Activated T-cell treated with anti-CD3 and anti-CD28 coated beads, Interleukin-2, amount 50 U/mL, for 4 hours (primary cell): ENCODE results near the gene HCK. TPM values are rescaled to one million over a fixed set of nuclear protein-coding genes. Genes with fewer than 3 reads are reported as not detected.

ENCODE experiments used
- ATAC-seq, 2 donors: fragments of 200-7000 bp; cut with Tn5 transposase; one replicate each; pipeline ENCODE4 v1.10.0; 2021
- DNase-seq: peaks from one replicate; pipeline ENCODE4 v3.0.0-alpha.2; 2020
- H3K27me3 Mint-ChIP-seq: one replicate; pipeline ENCODE4 v1.8.0; 2021; ENCODE audit warnings: low read depth, mixed read lengths
- H3K36me3 Mint-ChIP-seq: one replicate; pipeline ENCODE4 v1.8.0; 2022; ENCODE audit warnings: mixed read lengths; ENCODE audit not compliant: insufficient read depth
- H3K4me1 Mint-ChIP-seq: one replicate; pipeline ENCODE4 v1.8.0; 2021; ENCODE audit warnings: low read depth, mixed read lengths
- H3K4me3 Mint-ChIP-seq: one replicate; pipeline ENCODE4 v1.8.0; 2021; ENCODE audit warnings: mild to moderate bottlenecking, moderate library complexity, mixed read lengths
- H3K9me3 Mint-ChIP-seq: one replicate; pipeline ENCODE4 v1.8.0; 2021; ENCODE audit warnings: mixed read lengths
- total RNA-seq, 3 donors: library from RNA; stranded (reverse); gene quantifications; one replicate each; pipeline ENCODE4 v1.2.1, GENCODE V29; 2021

HCK gene
- under 1 TPM in 2 of 3 donors, not detected in 1; 0.13 to 0.46 TPM for total RNA-seq

GRCh38 chr20:32052090-32052777 is at the start of gene HCK:
TSS of gene HCK (plus strand) at chr20:32052242.
- Mint-ChIP-seq H3K27me3 (peaks cover 75% of the 10 kb centered on the region), H3K36me3 (no peaks in the 10 kb centered on the region), H3K4me1 (peaks cover 19% of the 10 kb centered on the region), H3K9me3 (no peaks in the 10 kb centered on the region), H3K4me3 (peak within 1 kb of the TSS; percentile 65)
- DNase-seq: no peak
- ATAC-seq: peak; percentile 63 to 65

GRCh38 chr20:32003325-32003724 is 48.7 kb upstream of the HCK start:
- Mint-ChIP-seq H3K4me3 (no peak overlapping the region), H3K4me1 (no peaks in the 10 kb centered on the region), H3K27me3 (no peaks in the 10 kb centered on the region), H3K36me3 (no peaks in the 10 kb centered on the region), H3K9me3 (no peaks in the 10 kb centered on the region)
- no peak for ATAC-seq
- no peak for DNase-seq

GRCh38 chr20:32004963-32005362 is 47.1 kb upstream of the HCK start:
- Mint-ChIP-seq H3K27me3 (no peaks in the 10 kb centered on the region), H3K4me3 (no peak overlapping the region), H3K9me3 (no peaks in the 10 kb centered on the region), H3K36me3 (no peaks in the 10 kb centered on the region), H3K4me1 (no peaks in the 10 kb centered on the region)
- DNase-seq (no peak), ATAC-seq (no peak)

GRCh38 chr20:32006053-32006452 is 46.0 kb upstream of the HCK start:
- no peak for ATAC-seq
- no peaks in the 10 kb centered on the region for H3K4me1 Mint-ChIP-seq
- H3K36me3 Mint-ChIP-seq: no peaks in the 10 kb centered on the region
- no peaks in the 10 kb centered on the region for H3K9me3 Mint-ChIP-seq
- no peak overlapping the region for H3K4me3 Mint-ChIP-seq
- DNase-seq: no peak
- H3K27me3 Mint-ChIP-seq: no peaks in the 10 kb centered on the region

GRCh38 chr20:32006841-32007786 is 44.9 kb upstream of the HCK start:
- no peaks in the 10 kb centered on the region for H3K9me3 Mint-ChIP-seq
- no peak for DNase-seq
- ATAC-seq: no peak
- H3K36me3 Mint-ChIP-seq: no peaks in the 10 kb centered on the region
- no peaks in the 10 kb centered on the region for H3K27me3 Mint-ChIP-seq
- H3K4me3 Mint-ChIP-seq: no peak overlapping the region
- no peaks in the 10 kb centered on the region for H3K4me1 Mint-ChIP-seq

GRCh38 chr20:32007787-32008616 is 44.0 kb upstream of the HCK start:
- Mint-ChIP-seq H3K4me1 (no peaks in the 10 kb centered on the region), H3K36me3 (no peaks in the 10 kb centered on the region), H3K4me3 (no peak overlapping the region), H3K27me3 (no peaks in the 10 kb centered on the region), H3K9me3 (no peaks in the 10 kb centered on the region)
- ATAC-seq (no peak), DNase-seq (no peak)

GRCh38 chr20:32009564-32009963 is 42.5 kb upstream of the HCK start:
- Mint-ChIP-seq H3K4me1 (no peaks in the 10 kb centered on the region), H3K27me3 (peaks cover 3% of the 10 kb centered on the region), H3K9me3 (no peaks in the 10 kb centered on the region), H3K36me3 (no peaks in the 10 kb centered on the region), H3K4me3 (no peak overlapping the region)
- DNase-seq: no peak
- no peak for ATAC-seq

GRCh38 chr20:32010101-32010500 is 41.9 kb upstream of the HCK start, which contains the start of gene CCM2L:
TSS of gene CCM2L (plus strand) at chr20:32010438. CDS start at chr20:32010455, 17 bp downstream.
- Mint-ChIP-seq H3K4me1 (no peaks in the 10 kb centered on the region), H3K36me3 (no peaks in the 10 kb centered on the region), H3K9me3 (no peaks in the 10 kb centered on the region), H3K27me3 (peaks cover 7% of the 10 kb centered on the region), H3K4me3 (no peak within 1 kb of the TSS)
- no peak for DNase-seq
- no peak for ATAC-seq

- no peak for ATAC-seq
- H3K9me3 Mint-ChIP-seq: no peaks in the 10 kb centered on the region
- DNase-seq: no peak
- H3K4me3 Mint-ChIP-seq: no peak overlapping the region
- no peaks in the 10 kb centered on the region for H3K4me1 Mint-ChIP-seq
- no peaks in the 10 kb centered on the region for H3K36me3 Mint-ChIP-seq
- H3K27me3 Mint-ChIP-seq: peaks cover 13% of the 10 kb centered on the region
Measured at GRCh38 chr20:32010666-32011065, 41.4 kb upstream of the HCK start.

- H3K4me3 Mint-ChIP-seq: no peak overlapping the region
- no peaks in the 10 kb centered on the region for H3K4me1 Mint-ChIP-seq
- H3K9me3 Mint-ChIP-seq: no peaks in the 10 kb centered on the region
- no peak for DNase-seq
- no peaks in the 10 kb centered on the region for H3K36me3 Mint-ChIP-seq
- no peak for ATAC-seq
- peaks cover 26% of the 10 kb centered on the region for H3K27me3 Mint-ChIP-seq
Measured at GRCh38 chr20:32012159-32012688, 39.8 kb upstream of the HCK start.

GRCh38 chr20:32013326-32013725 is 38.7 kb upstream of the HCK start:
- no peak for DNase-seq
- H3K4me1 Mint-ChIP-seq: peaks cover 8% of the 10 kb centered on the region
- peaks cover 35% of the 10 kb centered on the region for H3K27me3 Mint-ChIP-seq
- no peak for ATAC-seq
- H3K36me3 Mint-ChIP-seq: no peaks in the 10 kb centered on the region
- no peak overlapping the region for H3K4me3 Mint-ChIP-seq
- no peaks in the 10 kb centered on the region for H3K9me3 Mint-ChIP-seq

- peak overlapping the region; percentile 66 for H3K4me3 Mint-ChIP-seq
- H3K36me3 Mint-ChIP-seq: no peaks in the 10 kb centered on the region
- peak; percentile 35 for DNase-seq
- H3K9me3 Mint-ChIP-seq: no peaks in the 10 kb centered on the region
- H3K4me1 Mint-ChIP-seq: peaks cover 21% of the 10 kb centered on the region
- H3K27me3 Mint-ChIP-seq: peaks cover 71% of the 10 kb centered on the region
- ATAC-seq: peak; percentile 26 to 51
Measured at GRCh38 chr20:32017711-32018251, 34.3 kb upstream of the HCK start.

- H3K9me3 Mint-ChIP-seq: no peaks in the 10 kb centered on the region
- peaks cover 21% of the 10 kb centered on the region for H3K4me1 Mint-ChIP-seq
- peak overlapping the region; percentile 74 for H3K4me3 Mint-ChIP-seq
- DNase-seq (peak; percentile 38), ATAC-seq (peak; percentile 62 to 64)
- no peaks in the 10 kb centered on the region for H3K36me3 Mint-ChIP-seq
- peaks cover 78% of the 10 kb centered on the region for H3K27me3 Mint-ChIP-seq
Measured at GRCh38 chr20:32018269-32019155, 33.5 kb upstream of the HCK start.
